Suppressor macrophage treated with lipopolysaccharide for 1 hour (primary cell): ENCODE results near the gene UBR4.

Experiments
- DNase-seq, 3 donors: peaks; one replicate each; pipeline ENCODE4 v3.0.0-alpha.2; 2020 to 2022

The UBR4 gene

DNA sequence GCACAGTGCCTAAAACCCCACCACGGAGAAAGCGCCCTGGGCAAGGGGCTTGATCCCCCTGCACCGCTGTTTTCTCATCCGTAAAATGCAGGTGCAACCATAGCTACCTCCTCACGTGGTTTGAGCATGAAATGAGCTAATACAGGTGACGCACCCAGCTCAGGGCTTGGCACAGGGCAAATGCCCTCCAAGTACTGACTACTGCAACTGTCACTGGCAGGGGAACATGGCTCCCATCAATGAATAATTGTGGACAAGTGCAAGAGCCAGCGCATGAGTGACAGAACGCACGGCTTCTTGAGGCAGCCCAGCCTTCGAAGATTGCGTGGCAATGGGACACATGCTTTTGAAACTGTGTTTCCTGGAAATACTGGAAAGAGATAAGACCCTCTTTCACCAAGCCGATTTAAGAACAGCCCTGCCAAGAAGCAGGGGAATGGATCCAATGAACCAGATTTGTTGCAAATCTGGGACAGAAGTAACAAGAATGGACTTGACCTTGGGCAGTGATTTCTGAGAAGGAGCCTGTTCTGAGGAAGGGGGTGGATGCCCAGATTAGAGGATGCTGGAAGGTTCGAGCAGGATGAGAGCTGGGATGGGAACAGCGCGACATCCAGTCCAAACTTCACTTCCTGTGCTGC is 160.8 kb downstream of the UBR4 start:
- DNase-seq, result no peak

DNA sequence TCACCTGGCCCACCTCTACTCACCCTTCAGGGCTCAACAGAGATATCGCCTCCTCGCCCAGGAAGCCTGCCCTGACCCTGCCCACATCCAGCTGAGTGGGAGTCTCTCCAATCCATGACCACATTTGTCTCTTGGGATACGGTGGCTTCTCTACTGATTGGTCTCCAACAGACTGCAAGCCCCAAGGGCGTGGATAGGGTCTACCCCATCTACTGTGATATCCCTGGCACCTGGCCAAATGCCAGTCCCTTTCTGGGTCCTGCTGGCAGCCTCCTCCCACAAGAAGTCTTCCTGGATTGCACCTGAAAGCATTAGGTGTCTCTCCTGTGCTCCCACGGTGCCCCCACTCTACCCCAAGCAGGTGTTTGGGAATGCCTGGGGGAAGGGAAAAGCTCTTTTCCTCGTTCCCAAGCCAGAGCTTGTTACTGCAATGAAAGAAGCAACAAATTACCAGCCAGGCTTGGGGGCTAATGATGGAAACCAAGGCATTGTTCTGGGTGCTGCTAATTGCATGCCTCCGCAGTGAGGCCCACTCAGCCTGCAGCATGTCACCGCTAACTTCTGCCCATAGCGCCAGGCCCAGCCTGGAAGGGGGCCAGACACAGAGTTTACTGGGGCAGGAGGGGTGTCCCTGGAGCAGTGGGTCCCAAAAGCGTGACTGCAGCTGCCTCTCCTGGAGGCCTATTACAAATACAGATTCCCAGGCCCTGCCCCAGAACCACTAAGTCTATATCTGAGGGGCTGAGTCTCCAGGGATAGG is 162.9 kb downstream of the UBR4 start:
- DNase-seq, result no peak

DNA sequence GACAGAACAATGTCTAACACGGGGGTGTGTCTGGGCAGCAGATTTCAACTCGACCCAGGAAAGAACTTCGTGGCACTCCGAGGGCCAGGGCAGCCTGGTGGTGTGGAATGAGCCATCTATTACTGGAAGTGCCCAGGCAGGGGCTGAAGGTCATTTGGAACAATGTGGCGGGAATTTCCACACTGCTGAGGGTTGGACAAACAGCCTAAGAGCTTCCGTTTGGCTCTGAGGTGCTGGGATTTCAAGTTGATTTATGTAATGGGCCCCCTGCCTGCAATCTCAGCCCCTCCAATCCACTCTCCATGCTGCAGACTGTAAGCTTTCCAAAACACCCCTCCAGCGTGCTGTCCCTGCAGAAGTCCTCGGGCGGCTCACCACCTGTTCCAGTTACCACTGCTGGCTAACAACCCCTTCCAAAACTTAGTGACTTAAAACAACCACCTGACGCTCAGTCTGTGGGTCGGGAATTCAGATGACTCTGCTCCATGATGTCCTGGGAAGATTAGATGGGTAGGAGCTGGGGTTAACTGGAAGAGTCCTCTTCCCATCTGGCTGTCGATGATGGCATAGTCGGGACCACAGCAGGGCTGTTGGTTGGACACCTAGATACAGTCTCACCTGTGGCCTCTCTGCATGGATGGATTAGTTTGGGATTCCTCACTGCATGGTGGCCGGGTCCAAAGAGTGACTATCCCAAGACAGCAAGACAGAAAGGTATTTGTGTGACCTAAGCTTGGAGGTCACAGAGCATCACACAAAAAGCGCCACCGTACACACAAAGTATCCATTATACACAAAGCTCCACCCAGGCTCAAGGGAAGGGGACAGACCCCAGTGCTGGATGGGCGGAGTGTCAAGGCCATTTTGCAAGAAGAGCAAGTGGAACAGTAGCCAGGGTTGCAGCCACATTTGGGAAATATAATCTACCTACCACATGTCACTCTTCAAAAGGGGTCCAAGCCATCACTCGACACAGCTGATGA is 163.9 kb downstream of the UBR4 start:
- DNase-seq, result peak in 1 of 3 donors; percentile 25

DNA sequence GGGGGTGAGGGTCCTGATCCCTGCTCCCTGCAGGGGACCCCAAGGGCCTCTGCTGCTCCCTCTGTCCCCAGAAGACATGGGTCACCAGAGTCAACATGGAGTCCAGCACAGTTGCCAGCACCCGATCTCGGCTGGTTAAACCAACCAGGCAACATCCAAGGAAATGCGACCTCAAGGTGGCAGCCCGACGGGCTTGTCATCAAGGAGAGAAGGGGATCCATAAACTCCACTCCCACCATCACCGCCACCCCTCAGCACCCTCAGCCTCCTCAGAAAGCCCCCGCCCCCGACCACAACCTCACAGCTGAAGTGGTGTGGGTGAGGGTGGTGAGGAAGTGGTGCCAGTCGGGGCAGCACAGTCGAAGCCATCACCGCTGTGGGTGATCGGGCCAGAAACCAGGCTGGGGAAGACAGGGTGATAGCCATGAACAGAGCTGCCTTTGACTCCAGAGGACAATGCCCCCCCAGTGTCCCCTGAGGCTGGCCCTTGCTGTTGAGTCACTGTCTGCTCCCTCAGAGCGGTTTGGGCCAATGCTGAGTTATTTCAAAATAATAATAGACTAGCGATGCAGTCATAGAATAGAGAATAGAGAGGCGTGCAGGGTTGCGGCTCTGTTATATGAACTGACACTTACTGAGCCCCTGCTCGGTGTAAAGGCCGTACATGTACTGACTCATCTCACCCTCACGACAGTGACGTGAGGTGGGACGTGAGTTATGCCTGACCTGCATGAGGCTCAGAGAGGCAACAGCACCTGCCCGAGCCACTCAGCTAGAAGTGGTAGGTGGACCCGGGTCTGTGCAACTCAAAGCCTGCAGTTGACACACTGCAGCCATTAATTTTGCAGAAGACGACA is 164.9 kb downstream of the UBR4 start:
- DNase-seq, result peak; percentile 21 to 56 (median 25)

DNA sequence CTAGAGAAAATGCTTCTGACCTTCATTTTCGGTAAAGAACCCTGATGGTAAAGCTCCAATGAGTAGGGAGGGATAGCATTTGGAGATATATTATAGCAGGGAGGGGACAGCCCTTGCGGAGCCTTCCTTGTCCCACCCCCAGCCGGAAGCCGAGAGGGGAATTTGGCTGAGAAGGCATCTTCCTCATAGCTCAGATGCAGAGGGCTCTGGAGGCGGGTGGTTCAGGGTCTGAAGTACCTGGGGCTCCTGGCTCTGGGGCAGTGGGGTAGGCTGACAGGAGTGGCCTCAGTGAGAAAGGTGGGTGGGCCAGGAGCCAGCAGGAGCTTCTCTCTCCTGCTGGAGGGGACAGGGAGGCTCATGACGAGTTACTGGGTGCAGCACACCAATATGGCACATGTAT is 165.6 kb downstream of the UBR4 start:
- DNase-seq, result peak in 1 of 3 donors; percentile 20

DNA sequence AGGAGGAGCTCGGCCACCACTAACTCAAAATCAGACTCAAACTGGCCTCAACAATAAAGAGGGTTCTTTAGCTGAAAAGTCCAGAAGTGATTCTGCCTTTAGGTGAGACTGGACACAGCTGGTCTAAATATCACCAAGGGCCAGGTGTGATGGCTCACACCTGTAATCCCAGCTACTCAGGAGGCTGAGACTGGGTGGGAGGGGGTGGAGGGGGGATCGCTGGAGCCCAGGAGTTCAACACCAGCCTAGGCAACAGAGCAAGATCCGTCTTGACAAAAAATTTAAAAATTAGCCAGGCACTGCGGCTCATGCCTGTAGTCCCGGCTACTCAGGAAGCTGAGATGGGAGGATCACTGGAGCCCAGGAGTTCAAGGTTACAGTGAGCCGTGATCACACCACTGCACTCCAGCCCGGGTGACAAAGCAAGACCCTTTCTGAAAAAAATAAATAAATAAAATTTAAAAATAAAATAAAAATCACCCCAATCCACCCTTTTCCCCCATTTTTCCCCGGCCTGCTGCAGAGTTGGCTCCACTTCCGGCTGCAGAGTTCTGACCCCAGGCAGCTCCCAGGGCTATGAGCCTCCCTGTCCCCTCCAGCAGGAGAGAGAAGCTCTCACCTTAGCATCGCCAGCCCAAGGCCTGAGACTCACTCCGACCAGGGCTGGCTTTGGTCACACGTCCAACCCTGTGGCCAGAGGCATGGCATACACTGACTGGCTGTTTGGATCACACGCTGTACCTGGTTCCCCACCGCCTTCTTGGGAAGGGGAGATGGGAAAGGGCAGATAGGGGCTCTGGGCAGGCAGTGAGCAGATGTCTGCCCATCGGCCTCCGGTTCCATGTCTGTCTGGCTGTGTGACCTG is 166.3 kb downstream of the UBR4 start:
- DNase-seq, result no peak

DNA sequence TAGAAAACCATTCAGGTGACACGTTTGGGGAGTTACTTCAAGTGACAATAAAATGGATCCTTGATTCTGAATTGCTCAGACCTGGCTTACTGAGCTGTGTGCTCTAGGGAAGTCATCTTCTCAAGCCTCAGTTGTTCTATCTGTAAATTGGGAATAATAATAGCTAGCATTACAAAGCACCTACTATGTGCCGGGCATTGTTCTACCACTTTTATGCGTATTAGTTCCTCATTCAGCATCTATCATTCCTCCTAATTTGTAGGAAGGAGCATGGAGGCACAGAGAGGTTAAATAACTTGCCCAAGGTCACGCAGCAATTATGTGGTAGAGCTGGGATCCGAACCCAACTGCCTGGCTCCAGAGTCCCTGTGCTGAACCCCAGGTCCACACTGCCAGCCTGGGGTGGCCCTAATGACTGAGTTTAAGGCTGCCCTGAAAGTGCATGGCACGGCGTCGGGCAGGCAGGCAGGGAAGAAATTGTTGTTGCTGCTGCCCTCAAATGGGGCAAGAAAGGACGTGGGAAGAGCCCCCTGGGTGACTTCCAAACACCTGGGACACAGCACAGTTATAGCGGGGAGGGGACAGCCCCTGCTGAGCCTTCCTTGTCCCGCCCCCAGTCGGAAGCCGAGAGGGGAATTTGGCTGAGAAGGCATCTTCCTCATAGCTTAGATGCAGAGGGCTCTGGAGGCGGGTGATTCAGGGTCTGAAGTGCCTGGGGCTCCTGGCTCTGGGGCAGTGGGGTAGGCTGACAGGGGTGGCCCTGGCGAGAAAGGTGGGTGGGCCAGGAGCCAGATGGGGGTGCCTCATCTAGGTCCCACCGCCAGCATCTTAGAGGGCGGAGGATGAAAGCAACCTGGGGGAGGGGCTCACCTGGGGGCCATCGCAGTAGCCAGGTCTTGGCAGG is 167.1 kb downstream of the UBR4 start:
- DNase-seq, result peak; percentile 77 to 88 (median 78)

DNA sequence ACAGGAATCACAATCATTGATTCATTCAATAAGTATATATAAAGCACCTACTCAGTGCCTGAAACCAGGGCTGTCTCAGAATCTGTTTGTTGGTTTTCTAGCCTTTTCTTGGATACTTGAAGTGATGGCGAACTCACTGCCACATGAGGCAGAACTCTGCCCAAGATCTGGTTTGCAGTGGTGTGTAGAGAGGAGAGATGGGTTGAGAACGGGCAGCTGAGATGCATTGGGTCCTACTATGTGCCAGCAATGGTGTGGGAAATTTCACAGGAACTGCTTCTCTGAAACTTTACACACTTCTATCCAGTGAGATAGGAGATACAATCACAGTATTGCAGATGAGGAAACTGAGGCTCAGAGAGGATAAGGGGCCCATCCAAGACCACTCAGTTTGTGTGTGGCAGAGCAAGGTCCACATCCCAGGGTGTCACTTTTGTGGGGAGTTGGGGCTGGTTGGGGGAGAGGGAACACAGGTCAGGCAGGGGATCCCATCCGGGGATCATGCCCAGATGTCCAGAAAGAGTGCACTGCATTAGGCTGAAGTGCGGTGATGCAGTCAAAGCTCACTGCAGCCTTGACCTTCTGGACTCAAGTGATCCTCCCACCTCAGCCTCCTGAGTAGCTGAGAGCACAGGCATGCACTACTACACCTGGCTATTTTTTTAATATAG is 169.9 kb downstream of the UBR4 start:
- no peak for DNase-seq

DNA sequence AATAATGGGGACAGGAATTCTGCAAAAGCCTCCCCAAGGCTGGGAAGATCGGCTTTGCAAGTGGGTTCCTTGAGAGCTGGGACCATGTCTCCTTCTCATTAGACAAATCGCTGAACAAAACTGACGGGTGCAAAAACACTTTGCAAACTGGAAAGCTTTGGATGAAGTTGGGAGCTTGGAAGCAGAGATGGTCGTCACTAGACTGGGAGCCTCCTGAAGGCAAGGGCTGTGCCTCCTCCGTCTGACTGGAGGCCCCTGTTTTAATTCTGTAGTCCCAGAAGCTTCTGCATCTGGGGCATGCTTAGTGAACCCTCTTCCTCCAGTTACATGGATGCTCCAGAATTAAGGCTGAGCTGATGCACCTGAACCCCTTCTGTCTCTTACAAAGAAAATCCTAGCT is 171.3 kb downstream of the UBR4 start:
- no peak for DNase-seq

DNA sequence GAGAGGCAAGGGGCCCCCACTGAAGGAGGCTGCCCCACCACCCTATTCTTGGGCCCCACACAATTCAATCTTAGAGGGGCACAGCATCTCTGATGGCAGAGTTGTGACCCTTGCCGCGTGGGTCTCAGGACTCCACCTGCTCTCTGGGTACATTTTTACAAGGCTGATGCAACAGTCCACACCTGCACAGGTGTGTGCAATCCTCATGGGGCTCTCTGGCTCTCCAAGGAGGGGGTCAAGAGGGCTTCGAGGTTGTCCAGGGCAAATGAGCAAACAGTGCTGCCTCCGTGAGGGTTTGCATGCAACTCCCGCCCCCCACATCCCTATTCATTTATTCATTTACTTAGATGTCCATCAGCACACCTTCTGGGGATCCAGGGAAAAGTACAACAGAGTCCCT is 172.0 kb downstream of the UBR4 start:
- DNase-seq, result no peak

DNA sequence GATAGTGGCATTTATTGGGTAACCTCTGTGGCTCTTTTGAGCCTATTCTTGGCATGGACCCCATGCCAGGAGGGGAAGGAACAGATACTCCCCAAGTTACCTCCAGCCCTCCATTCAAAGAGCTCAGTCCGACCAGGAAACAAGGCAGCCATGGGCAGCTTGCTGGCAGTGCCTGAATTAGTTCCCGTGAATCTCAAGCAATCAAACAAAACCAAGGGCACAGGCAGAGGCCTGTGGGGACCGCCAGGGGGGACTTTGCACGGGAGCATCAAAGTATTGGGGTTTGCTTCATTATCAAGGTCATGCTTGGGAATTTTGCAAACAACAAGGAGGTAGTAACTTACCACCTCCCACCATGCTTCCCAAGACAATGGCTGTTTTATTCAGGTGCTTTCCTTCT is 172.4 kb downstream of the UBR4 start:
- no peak for DNase-seq

DNA sequence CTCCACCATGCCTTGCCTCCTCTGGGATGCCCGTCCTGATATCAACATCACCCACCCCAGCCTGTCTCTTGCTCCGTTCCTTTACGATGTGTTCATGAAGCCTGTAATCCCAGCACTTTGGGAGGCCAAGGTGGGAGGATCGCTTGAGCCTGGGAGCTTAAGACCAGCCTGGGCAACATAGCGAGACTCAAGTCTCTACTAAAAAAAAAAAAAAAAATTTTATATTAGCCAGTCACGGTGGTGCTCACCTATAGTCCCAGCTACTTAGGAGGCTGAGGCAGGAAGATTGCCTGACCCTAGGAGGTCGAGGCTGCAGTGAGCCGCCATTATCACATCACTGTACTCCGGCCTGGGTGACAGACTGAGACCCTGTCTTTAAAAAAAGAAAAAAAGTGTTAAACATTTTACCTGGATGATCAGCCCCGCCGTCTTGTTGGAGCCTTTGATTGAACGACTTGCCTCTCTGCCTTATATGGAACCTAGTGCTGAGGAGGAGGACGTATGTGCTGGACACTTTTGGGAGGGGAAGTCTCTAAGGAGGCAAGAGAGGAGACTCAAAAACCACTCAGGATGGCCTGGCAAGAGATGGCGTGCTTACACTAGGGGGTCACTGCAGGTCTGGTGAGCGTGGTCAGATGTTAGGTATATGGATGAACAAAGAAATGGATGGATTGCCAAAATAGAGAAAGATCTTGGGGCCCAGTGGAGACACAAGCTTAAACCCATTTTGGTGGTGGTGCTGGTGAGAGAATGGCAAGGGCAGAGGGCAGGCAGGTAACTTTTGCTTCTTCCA is 173.1 kb downstream of the UBR4 start:
- no peak for DNase-seq

DNA sequence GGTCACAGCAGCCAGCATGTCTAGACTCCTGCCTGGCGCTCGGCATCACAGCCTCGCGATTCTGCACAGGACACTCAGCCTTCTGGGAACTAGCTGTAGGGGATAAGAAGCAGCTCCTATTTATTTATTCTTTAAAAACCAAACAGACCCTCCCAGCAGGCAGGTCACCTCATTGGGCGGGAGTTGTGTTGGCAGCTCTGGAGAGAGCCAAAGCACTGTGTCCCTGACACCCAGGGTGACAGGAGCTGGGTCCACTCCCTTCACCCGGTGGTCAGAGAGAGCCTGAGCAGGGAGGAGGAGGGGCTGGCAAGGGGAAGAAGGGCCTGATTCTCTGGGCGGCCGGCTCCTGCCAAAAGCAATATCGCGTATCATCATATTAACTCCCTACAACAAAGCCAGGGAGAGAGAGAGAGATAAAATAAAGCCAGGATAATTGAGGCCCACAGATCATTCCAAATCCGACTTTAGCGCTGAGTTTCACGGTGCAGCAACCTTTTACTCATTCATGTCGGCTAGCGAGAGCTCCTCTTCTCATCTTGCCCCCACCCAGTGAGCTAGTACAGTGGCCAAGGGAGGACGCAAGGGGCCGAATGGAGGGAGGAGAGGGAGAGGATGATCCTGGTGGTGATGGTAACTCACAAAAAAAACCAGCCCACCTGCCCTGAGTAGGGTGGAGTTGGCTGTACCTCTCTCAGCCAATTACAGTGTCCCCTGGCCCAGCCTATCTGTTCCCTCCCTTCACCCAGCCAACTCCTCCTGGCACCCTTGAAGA is 173.8 kb downstream of the UBR4 start:
- DNase-seq, result no peak

DNA sequence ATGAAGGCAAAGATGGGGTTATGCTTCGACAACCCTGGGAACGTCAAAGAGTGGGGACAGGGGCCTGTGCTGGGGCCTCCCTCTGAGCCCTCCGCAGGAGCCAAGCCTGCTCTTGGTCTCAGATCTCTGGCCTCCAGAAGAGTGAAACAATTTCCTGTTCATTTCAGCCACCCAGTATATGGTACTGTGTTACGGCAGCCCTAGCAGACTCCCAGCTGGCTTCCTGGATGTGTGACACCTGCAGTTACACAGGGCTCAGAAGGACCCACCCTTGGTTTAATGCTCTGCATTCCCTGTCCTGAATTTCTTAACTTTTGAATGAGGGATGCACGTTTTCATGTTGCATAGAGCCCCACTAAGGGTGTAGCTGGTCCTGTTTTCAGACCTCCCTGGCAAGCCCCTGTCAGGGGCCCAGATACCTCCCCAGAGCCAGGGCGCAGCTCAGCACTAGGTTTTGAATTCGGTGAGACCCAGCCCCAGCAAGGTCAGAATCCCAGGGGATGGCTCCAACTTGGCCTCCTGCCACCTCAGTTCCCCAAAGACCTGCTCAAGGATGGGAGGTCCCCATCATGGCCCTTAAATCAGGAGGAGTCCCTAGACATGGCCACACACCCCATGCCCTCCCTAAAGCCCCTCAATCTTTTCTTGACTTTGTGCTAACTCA is 174.6 kb downstream of the UBR4 start:
- DNase-seq, result no peak

DNA sequence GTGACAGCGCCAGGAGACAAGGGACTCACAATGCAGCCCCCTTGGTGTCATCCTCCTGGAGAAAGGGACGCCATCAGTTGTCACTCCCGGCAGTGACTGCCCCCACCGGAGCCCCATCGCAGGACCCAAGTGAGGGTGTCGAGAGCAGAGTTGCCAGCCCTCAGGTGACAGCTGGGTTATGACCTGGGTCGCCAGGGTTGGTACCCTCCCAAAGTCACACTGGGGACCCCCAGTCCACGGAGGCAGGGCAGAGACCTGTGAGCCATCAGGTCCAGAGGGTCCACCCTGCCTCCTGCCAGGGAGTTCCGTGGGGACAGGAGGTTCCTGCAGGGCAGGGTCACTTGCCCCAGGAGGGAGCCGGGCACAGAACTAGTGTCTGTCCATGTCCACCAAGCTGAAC is 175.3 kb downstream of the UBR4 start:
- DNase-seq, result no peak

DNA sequence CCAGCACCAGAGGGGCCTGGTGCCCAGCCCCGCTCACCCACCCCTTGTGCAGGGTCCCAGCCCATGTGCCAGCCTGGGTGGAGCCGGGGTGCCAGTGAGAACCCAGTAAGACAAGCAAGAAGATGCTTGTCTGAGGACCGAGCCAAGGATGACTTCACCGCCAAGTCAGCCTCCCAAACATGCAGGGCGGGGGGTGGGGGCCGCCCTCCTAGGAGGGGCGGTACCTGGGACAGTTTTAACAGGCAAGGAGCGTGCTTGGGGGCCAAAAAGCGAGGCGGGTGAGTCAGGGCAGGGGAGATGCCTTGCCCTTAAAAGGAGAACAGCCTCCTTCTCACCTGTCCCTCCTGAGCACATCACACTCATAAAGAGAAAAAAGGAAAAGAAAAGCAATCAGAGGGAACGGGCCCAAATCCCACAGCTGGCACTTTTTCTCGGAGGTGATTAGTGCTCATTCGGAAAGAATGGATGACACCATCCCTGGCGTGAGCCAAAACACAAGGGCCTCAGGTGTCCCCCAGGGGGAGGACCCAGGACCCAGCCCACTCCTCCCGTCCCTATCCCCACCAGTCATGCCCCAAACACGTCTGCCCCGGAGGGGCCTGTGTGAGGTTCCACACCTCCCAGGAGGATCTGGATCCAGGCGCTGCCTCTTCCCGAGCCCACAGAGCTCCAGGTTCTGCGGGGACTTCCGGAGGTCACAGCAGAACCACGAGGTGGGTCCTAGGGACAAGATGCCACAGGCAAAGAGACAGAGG is 176.0 kb downstream of the UBR4 start:
- DNase-seq, result no peak

DNA sequence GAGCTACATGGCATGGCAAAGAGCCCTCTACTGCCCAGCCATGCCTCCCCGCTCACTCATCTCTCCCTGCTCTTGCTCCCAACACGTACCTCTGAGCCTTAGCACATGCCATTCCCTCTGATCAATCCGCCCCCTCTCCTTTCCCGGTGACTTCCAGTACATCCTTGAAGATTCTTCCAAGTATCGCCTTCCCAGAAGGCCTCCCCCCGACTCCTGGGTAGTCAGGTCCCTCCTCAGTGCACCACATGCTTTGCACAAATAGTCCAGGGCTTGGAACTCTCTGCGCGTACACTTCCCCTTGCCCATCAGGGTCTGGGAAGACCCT is 176.6 kb downstream of the UBR4 start:
- DNase-seq, result no peak
